IPS DF 19.7 (cell line): ENCODE data around the gene OR4C5.
"Not testable (repeated sequence)": the region's sequence is repeated elsewhere in the genome, so short reads cannot be mapped to it uniquely, and the experiment has no call there.

Source experiments
- DNase-seq: peaks from one replicate; pipeline ENCODE4 v3.0.0-alpha.2; 2013; ENCODE audit warnings: low read depth, low spot score

Gene OR4C5

GRCh38 chr11:48366365-48366764 is at the start of gene OR4C5:
Gene OR4C5 (minus strand): TSS chr11:48366465. CDS start chr11:48366465, 0 bp downstream.
- DNase-seq, result no peak

DNA sequence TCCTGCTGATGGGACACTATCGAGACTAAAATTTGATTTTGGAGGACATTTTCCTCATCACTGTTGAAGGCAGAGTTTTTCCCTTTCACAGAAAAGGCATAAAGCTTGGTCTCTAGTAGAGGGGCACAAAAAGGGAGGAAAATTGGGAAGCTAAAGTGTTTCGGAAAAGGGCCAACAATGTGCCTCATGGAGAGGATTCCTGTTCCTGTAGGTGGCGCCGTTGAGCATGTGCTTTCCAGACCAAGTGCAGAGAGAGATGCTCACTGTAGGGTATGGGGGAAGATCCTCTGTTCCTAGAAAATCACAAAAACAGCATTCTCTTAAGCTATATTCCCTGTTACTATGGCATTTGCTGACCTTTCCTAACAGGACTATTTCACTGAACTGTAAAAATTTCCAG is 18.4 kb upstream of the OR4C5 start:
- DNase-seq, result no peak

- DNase-seq, result not testable (repeated sequence)
These were observed 17.9 kb upstream of the OR4C5 start for GRCh38 chr11:48384151-48384550.

DNA sequence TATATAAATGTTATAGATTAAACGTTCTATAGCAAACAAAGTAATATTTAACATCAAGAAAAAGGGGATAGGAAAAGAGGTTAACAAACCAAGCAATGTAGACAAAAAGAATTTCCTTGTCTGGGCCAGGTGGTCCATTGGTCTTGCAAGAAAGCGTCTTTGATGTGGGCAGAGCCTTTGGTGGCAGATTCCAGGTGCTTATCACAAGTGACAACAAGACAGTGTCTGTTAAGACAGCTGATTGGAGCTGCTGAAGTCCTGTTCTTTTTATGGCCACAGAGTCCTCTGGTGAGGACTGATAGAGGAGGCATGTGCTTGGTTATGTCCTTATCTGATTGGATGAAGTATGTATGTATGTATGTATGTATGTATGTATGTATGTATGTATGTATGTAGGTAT is 5.0 kb downstream of the OR4C5 start:
- DNase-seq, result not testable (repeated sequence)

DNA sequence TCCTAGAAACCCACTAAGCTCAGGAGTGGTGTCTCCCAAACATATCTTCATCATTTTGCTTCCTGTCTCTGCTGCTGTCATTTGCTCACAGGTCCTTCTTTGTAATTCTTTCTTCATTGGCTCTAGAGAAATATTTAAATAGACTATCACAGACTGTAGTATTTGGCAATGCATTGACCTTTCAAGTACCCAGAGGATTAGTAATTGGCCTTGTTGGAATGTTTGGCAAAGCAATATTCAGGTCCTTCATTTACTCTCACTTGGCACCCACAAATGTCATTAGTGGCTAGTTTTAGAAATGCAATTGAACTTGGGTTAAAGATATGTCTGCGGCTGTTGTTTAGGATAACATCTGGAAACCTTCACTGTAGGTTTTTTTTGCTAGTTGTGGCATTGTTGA is 11.6 kb downstream of the OR4C5 start:
- no peak for DNase-seq

DNA sequence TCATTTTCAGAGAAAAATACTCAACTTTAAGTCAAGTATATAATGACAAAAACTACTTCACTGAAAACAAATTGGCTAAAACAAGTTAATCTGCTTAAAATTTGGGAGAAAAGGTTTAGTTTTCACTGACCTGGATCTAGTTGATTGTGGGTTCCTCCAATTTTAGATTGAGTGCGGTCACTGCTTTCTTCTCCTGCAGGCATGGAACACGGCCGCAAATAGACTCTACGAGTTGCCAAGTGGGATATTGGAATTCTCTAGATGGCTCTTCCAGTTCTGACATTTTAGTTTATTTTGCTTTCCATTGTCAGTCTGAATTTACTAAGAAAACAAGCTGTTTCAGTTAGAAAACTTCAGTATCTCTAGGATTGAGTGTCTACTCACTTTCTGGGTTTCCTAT is 12.3 kb downstream of the OR4C5 start:
- DNase-seq, result no peak

DNA sequence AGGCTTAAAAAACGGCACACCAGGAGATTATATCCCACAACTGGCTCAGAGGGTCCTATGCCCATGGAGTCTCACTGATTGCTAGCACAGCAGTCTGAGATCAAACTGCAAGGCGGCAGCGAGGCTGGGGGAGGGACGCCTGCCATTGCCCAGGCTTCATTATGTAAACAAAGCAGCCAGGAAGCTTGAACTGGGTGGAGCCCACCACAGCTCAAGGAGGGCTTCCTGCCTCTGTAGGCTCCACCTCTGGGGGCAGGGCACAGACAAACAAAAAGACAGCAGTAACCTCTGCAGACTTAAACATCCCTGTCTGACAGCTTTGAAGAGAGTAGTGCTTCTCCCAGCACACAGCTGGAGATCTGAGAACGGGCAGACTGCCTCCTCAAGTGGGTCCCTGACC is 20.0 kb downstream of the OR4C5 start:
- not testable (repeated sequence) for DNase-seq

- DNase-seq, result not testable (repeated sequence)
These were observed 23.8 kb downstream of the OR4C5 start for GRCh38 chr11:48342505-48342904.

- DNase-seq, result no peak
These were observed 24.8 kb downstream of the OR4C5 start for GRCh38 chr11:48341466-48341865.

- DNase-seq, result not testable (repeated sequence)
These were observed 41.6 kb downstream of the OR4C5 start, which contains the start of gene OR4C3 for GRCh38 chr11:48324620-48325019. Gene OR4C3 (plus strand): TSS chr11:48324920. CDS start chr11:48325022, 102 bp downstream.

GRCh38 chr11:48319813-48320212 is 46.5 kb downstream of the OR4C5 start:
- not testable (repeated sequence) for DNase-seq
